HepG2 (cell line): ENCODE data around the gene CMC4. TPM values are rescaled to one million over a fixed set of nuclear protein-coding genes. Genes with fewer than 3 reads are reported as not detected.
A peak's percentile ranks its signal among the peaks of the same experiment; 100 is the strongest.

Source experiments
- BCLAF1 ChIP-seq: fragments of 450-650 bp; IDR thresholded peaks from 2 replicates; pipeline ENCODE4 v1.6.1; 2017; ENCODE audit warnings: mild to moderate bottlenecking
- CBX1 ChIP-seq: IDR thresholded peaks from one replicate; pipeline ENCODE4 v1.6.1; 2016; ENCODE audit warnings: antibody characterized with exemption, low read depth
- CREB1 ChIP-seq, 2 experiments: fragments of 450-650 bp in 1 of 2; IDR thresholded peaks; 2 replicates each; pipeline ENCODE4 v1.6.1; 2016 to 2017; ENCODE audit warnings: control low read depth in 1 of 2, mild to moderate bottlenecking in 1 of 2, missing compliant biosample characterization in 1 of 2, missing genetic modification characterization in 1 of 2
- CREB3 ChIP-seq: sonication (generic); formaldehyde crosslinking; IDR thresholded peaks from 2 replicates; pipeline ENCODE4 v1.5.0; 2020; ENCODE audit warnings: missing genetic modification reagents
- DZIP1 ChIP-seq: sonication (generic); formaldehyde crosslinking; IDR thresholded peaks from 2 replicates; pipeline ENCODE4 v1.5.0; 2020; ENCODE audit warnings: mild to moderate bottlenecking, missing genetic modification reagents
- IKZF1 ChIP-seq: fragments of 450-650 bp; IDR thresholded peaks from 2 replicates; pipeline ENCODE4 v1.7.1; 2016
- LBX2 ChIP-seq: sonication (generic); formaldehyde crosslinking; IDR thresholded peaks from 2 replicates; pipeline ENCODE4 v1.5.0; 2020; ENCODE audit warnings: missing genetic modification reagents, mild to moderate bottlenecking, borderline replicate concordance
- MBNL3 ChIP-seq: fragments of 250-450 bp; sonication (Bioruptor Pico); conservative IDR thresholded peaks from 2 replicates; pipeline ENCODE4 v1.8.0; 2022; ENCODE audit warnings: mild to moderate bottlenecking, inconsistent platforms
- PREB ChIP-seq: sonication (generic); formaldehyde crosslinking; IDR thresholded peaks from 2 replicates; pipeline ENCODE4 v1.4.0; 2020; ENCODE audit warnings: missing genetic modification reagents
- SPEN ChIP-seq: sonication (generic); formaldehyde crosslinking; IDR thresholded peaks from 2 replicates; pipeline ENCODE4 v1.5.1; 2020; ENCODE audit warnings: low read depth, mild to moderate bottlenecking, missing genetic modification reagents
- ZNF496 ChIP-seq: sonication (generic); formaldehyde crosslinking; IDR thresholded peaks from 2 replicates; pipeline ENCODE4 v1.8.1; 2023; ENCODE audit warnings: mild to moderate bottlenecking, moderate library complexity, missing genetic modification reagents; ENCODE audit not compliant: insufficient replicate concordance
- ZNF562 ChIP-seq: sonication (generic); formaldehyde crosslinking; IDR thresholded peaks from 2 replicates; pipeline ENCODE4 v1.8.0; 2022; ENCODE audit warnings: missing genetic modification reagents, borderline replicate concordance
- ZNF574 ChIP-seq: sonication (generic); formaldehyde crosslinking; IDR thresholded peaks from 2 replicates; pipeline ENCODE4 v1.4.0; 2020; ENCODE audit warnings: missing genetic modification reagents
- ZNF644 ChIP-seq: IDR thresholded peaks from 2 replicates; pipeline ENCODE4 v1.6.1; 2016; ENCODE audit warnings: low read depth
- ZNF7 ChIP-seq: IDR thresholded peaks from 2 replicates; pipeline ENCODE4 v1.6.1; 2016; ENCODE audit warnings: missing biosample characterization, missing genetic modification reagents
- ZNF777 ChIP-seq: sonication (generic); formaldehyde crosslinking; IDR thresholded peaks from 2 replicates; pipeline ENCODE4 v1.4.0; 2020; ENCODE audit warnings: missing genetic modification reagents
- polyA plus RNA-seq, 8 experiments: library from polyadenylated mRNA; depleted of rRNA in 3 of 8; stranded (reverse) in 7 of 8; unstranded in 1 of 8; fragments of >200 nt; fragmentation: Illumina TruSeq in 4 of 8; extraction: Trizol in 4 of 8; gene quantifications; 2 replicates each; pipeline versions ENCODE4 v1.2.1 to v1.2.3, GENCODE V29; 2011 to 2016; ENCODE audit warnings: low read depth in 4 of 8, missing spikeins in 1 of 8, mixed read lengths in 1 of 8; ENCODE audit not compliant: insufficient read depth in 1 of 8
- total RNA-seq, 5 experiments: library from RNA; depleted of rRNA; stranded (reverse); fragments of >200 nt; fragmentation: Illumina TruSeq; extraction: Trizol; gene quantifications; 2 replicates each; pipeline ENCODE4 v1.2.3, GENCODE V29; 2016; ENCODE audit warnings: low read depth in 1 of 5

Gene CMC4
- total and polyA plus RNA-seq, 2 of the 13 experiments (the other 11 are each of a cell fraction or from before 2014, with no cell fraction given), result 5.6 to 11.5 TPM

GRCh38 chrX:155056877-155057792, 13.8 kb downstream of the CMC4 start (continued):
- TF ChIP-seq BCLAF1, result no peak
- no peak for TF ChIP-seq CBX1
- TF ChIP-seq ZNF574 (CRISPR knock-in tag), result no peak
- TF ChIP-seq ZNF7, result no peak
- no peak for TF ChIP-seq ZNF777 (CRISPR knock-in tag)
- TF ChIP-seq SPEN, result no peak
- TF ChIP-seq IKZF1, result no peak
- TF ChIP-seq CREB3 (CRISPR knock-in tag), result no peak
- TF ChIP-seq CREB1 (IDR thresholded peaks at IDR 0.05), result 0 out of 2 replicates have a peak, but pooled peaks have one; percentile 13
- peak; percentile 43; the same call in 1 of the 2 replicates for TF ChIP-seq CREB1 (CRISPR knock-in tag; IDR thresholded peaks at IDR 0.05)
- TF ChIP-seq ZNF562 (CRISPR knock-in tag), result no peak
- TF ChIP-seq MBNL3 (CRISPR knock-in tag), result no peak
- TF ChIP-seq ZNF644 (CRISPR knock-in tag), result no peak
- TF ChIP-seq PREB (CRISPR knock-in tag), result no peak
- no peak for TF ChIP-seq LBX2 (CRISPR knock-in tag)
- TF ChIP-seq ZNF496 (CRISPR knock-in tag), result no peak
- no peak for TF ChIP-seq DZIP1
